Suprapubic skin (tissue), 4 donors: ENCODE results near the gene MRLN. TPM values are rescaled to one million over a fixed set of nuclear protein-coding genes. Genes with fewer than 3 reads are reported as not detected.
"Not testable (repeated sequence)": the region's sequence is repeated elsewhere in the genome, so short reads cannot be mapped to it uniquely, and the experiment has no call there.

Experiments used
- DNase-seq, 2 donors: peaks; one replicate each; pipeline ENCODE4 v3.0.0-alpha.2; 2019; ENCODE audit warnings: low spot score in 2 of 2
- H3K27ac ChIP-seq: fragments of 200-600 bp; sonication (generic); one replicate; pipeline ENCODE4 v1.5.1; 2019
- H3K27me3 ChIP-seq: fragments of 200-600 bp; sonication (generic); one replicate; pipeline ENCODE4 v1.5.1; 2019
- H3K36me3 ChIP-seq: fragments of 200-600 bp; sonication (generic); one replicate; pipeline ENCODE4 v1.5.1; 2019
- H3K4me1 ChIP-seq: fragments of 200-600 bp; sonication (generic); one replicate; pipeline ENCODE4 v1.5.1; 2019
- H3K4me3 ChIP-seq: fragments of 200-600 bp; sonication (generic); one replicate; pipeline ENCODE4 v1.5.1; 2019; ENCODE audit warnings: mild to moderate bottlenecking
- H3K9me3 ChIP-seq: fragments of 200-600 bp; sonication (generic); one replicate; pipeline ENCODE4 v1.5.1; 2019
- CTCF ChIP-seq, 2 donors: fragments of 200-600 bp in 1 of 2; fragments of 450-650 bp in 1 of 2; sonication (generic) in 1 of 2; IDR thresholded peaks; one replicate each; pipeline ENCODE4 v1.5.1; 2016 to 2019; ENCODE audit warnings: antibody characterized with exemption in 2 of 2, mild to moderate bottlenecking in 1 of 2, moderate library complexity in 1 of 2
- EP300 ChIP-seq: sonication (generic); formaldehyde crosslinking; IDR thresholded peaks from one replicate; pipeline ENCODE4 v1.6.1; 2017; ENCODE audit warnings: antibody characterized with exemption
- POLR2A ChIP-seq, 2 donors: fragments of 450-650 bp; IDR thresholded peaks; one replicate each; pipeline ENCODE4 v1.6.1; 2017; ENCODE audit warnings: antibody characterized with exemption in 2 of 2, mild to moderate bottlenecking in 2 of 2, moderate library complexity in 2 of 2
- POLR2AphosphoS5 ChIP-seq, 3 donors: sonication (generic); formaldehyde crosslinking; IDR thresholded peaks; one replicate each; pipeline ENCODE4 v1.6.1; 2017; ENCODE audit warnings: antibody characterized with exemption in 3 of 3
- WGBS: methylation state at CpG from one replicate; pipeline ENCODE4 v1.1.5; 2018; 5-methylcytosine and 5-hydroxymethylcytosine counted together
- total RNA-seq, 4 donors: library from RNA; depleted of rRNA; stranded (reverse); fragments of >200 nt; gene quantifications; one replicate each; pipeline ENCODE4 v1.1.0, GENCODE V29; 2016

Gene MRLN
- total RNA-seq, 4 donors from 2014 or later = not detected

GRCh38 chr10:59752278-59752940 lies 846 bp downstream of the MRLN start:
- 63% methylated on average over 2 of the region's 2 CpGs for WGBS
- DNase-seq = no peak
- no peak overlapping the region for H3K27ac ChIP-seq
- no peaks in the 10 kb centered on the region for H3K9me3 ChIP-seq
- H3K4me3 ChIP-seq = no peak overlapping the region
- H3K27me3 ChIP-seq = no peaks in the 10 kb centered on the region
- no peaks in the 10 kb centered on the region for H3K4me1 ChIP-seq
- H3K36me3 ChIP-seq = no peaks in the 10 kb centered on the region
- TF ChIP-seq CTCF (IDR thresholded peaks at IDR 0.05) = no peak

- no peaks in the 10 kb centered on the region for H3K4me1 ChIP-seq
- H3K27me3 ChIP-seq = no peaks in the 10 kb centered on the region
- H3K4me3 ChIP-seq = no peak overlapping the region
- no peak for DNase-seq
- no peak overlapping the region for H3K27ac ChIP-seq
- TF ChIP-seq POLR2A (IDR thresholded peaks at IDR 0.05) (no peak), EP300 (no peak), CTCF (IDR thresholded peaks at IDR 0.05) (no peak), POLR2AphosphoS5 (IDR thresholded peaks at IDR 0.05) (no peak)
- 64% methylated on average over 12 of the region's 12 CpGs for WGBS
- no peaks in the 10 kb centered on the region for H3K9me3 ChIP-seq
- H3K36me3 ChIP-seq = no peaks in the 10 kb centered on the region
Observed at GRCh38 chr10:59750155-59750945, 2.9 kb downstream of the MRLN start.

- H3K4me1 ChIP-seq = no peaks in the 10 kb centered on the region
- 55% methylated on average over 1 of the region's 1 CpG for WGBS
- DNase-seq = no peak
- H3K27ac ChIP-seq = no peak overlapping the region
- no peaks in the 10 kb centered on the region for H3K27me3 ChIP-seq
- H3K36me3 ChIP-seq = no peaks in the 10 kb centered on the region
- TF ChIP-seq POLR2A (IDR thresholded peaks at IDR 0.05) (no peak), POLR2AphosphoS5 (IDR thresholded peaks at IDR 0.05) (no peak), CTCF (IDR thresholded peaks at IDR 0.05) (no peak), EP300 (no peak)
- no peaks in the 10 kb centered on the region for H3K9me3 ChIP-seq
- H3K4me3 ChIP-seq = no peak overlapping the region
Observed at GRCh38 chr10:59748834-59749233, 4.4 kb downstream of the MRLN start.

- no peak overlapping the region for H3K4me3 ChIP-seq
- DNase-seq = no peak
- H3K36me3 ChIP-seq = no peaks in the 10 kb centered on the region
- no peaks in the 10 kb centered on the region for H3K27me3 ChIP-seq
- no peaks in the 10 kb centered on the region for H3K9me3 ChIP-seq
- 83% methylated on average over 2 of the region's 2 CpGs for WGBS
- TF ChIP-seq POLR2AphosphoS5 (IDR thresholded peaks at IDR 0.05) (no peak), POLR2A (IDR thresholded peaks at IDR 0.05) (no peak), CTCF (IDR thresholded peaks at IDR 0.05) (no peak), EP300 (no peak)
- H3K4me1 ChIP-seq = no peaks in the 10 kb centered on the region
- no peak overlapping the region for H3K27ac ChIP-seq
Observed at GRCh38 chr10:59745163-59745650, 8.0 kb downstream of the MRLN start.

GRCh38 chr10:59744762-59745161 lies 8.5 kb downstream of the MRLN start:
- DNase-seq, H3K27me3 ChIP-seq, H3K9me3 ChIP-seq, H3K4me3 ChIP-seq, H3K36me3 ChIP-seq, H3K4me1 ChIP-seq, H3K27ac ChIP-seq: not testable (repeated sequence)
- WGBS = 50% methylated on average over 6 of the region's 6 CpGs

GRCh38 chr10:59744156-59744555 lies 9.1 kb downstream of the MRLN start:
- not testable (repeated sequence) for H3K4me3 ChIP-seq, H3K9me3 ChIP-seq, H3K27ac ChIP-seq, H3K36me3 ChIP-seq, DNase-seq, H3K4me1 ChIP-seq, H3K27me3 ChIP-seq
- WGBS = 88% methylated on average over 16 of the region's 32 CpGs
